CD4-positive, alpha-beta memory T cell (primary cell): Measurements from ENCODE around the gene POFUT2. TPM values are rescaled to one million over a fixed set of nuclear protein-coding genes. Genes with fewer than 3 reads are reported as not detected.
A peak's percentile ranks its signal among the peaks of the same experiment; 100 is the strongest.

Source experiments
- CTCF ChIA-PET: fragments of 350-600 bp; sonication (Branson Sonifier 250); formaldehyde crosslinking; loops from one replicate; lab custom pipeline; 2021; ENCODE audit warnings: inconsistent platforms; ENCODE audit not compliant: partially characterized antibody; lab: Charles Lee
- POLR2A ChIA-PET: fragments of 350-600 bp; sonication (Branson Sonifier 250); formaldehyde crosslinking; loops from one replicate; lab custom pipeline; 2021; ENCODE audit not compliant: partially characterized antibody; lab: Charles Lee
- DNase-seq, 5 donors: peaks; one replicate each; pipeline versions ENCODE4 v3.0.0 to v3.0.0-alpha.2; 2020 to 2022; ENCODE audit warnings: mixed read lengths in 1 of 5
- H3K27ac ChIP-seq: one replicate; pipeline ENCODE4 v1.7.0; 2013; ENCODE audit warnings: low read depth, low read length
- H3K27me3 ChIP-seq: 2 replicates; pipeline ENCODE4 v1.7.0; 2013; ENCODE audit warnings: mild to moderate bottlenecking, low read length, moderate library complexity; ENCODE audit not compliant: insufficient read depth
- H3K36me3 ChIP-seq: 2 replicates; pipeline ENCODE4 v1.7.0; 2013; ENCODE audit warnings: mild to moderate bottlenecking, low read length, moderate library complexity; ENCODE audit not compliant: insufficient read depth
- H3K4me1 ChIP-seq: 2 replicates; pipeline ENCODE4 v1.7.0; 2013; ENCODE audit warnings: mild to moderate bottlenecking, low read length, moderate library complexity; ENCODE audit not compliant: insufficient read depth
- H3K4me3 ChIP-seq, 2 donors: one replicate each; pipeline ENCODE4 v1.7.0; 2013; ENCODE audit warnings: low read length in 2 of 2, mild to moderate bottlenecking in 1 of 2
- H3K9me3 ChIP-seq, 2 donors: one replicate each; pipeline ENCODE4 v1.7.0; 2013; ENCODE audit warnings: low read length in 2 of 2, control low read depth in 1 of 2; ENCODE audit not compliant: control insufficient read depth in 1 of 2
- H3K27ac Mint-ChIP-seq, 7 donors: one replicate each; pipeline ENCODE4 v1.8.0; 2020 to 2021; ENCODE audit warnings: mixed read lengths in 7 of 7, mild to moderate bottlenecking in 6 of 7, inconsistent platforms in 3 of 7, moderate library complexity in 3 of 7
- H3K27me3 Mint-ChIP-seq, 2 donors: one replicate each; pipeline ENCODE4 v1.8.0; 2020 to 2021; ENCODE audit warnings: mixed read lengths in 2 of 2
- H3K36me3 Mint-ChIP-seq, 2 donors: one replicate each; pipeline ENCODE4 v1.8.0; 2020 to 2021; ENCODE audit warnings: mixed read lengths in 2 of 2, inconsistent platforms in 1 of 2, mild to moderate bottlenecking in 1 of 2
- H3K4me1 Mint-ChIP-seq, 4 donors: one replicate each; pipeline ENCODE4 v1.8.0; 2020 to 2021; ENCODE audit warnings: mixed read lengths in 4 of 4, mild to moderate bottlenecking in 1 of 4
- H3K4me3 Mint-ChIP-seq, 8 donors: one replicate each; pipeline ENCODE4 v1.8.0; 2020 to 2021; ENCODE audit warnings: mixed read lengths in 8 of 8, mild to moderate bottlenecking in 7 of 8, moderate library complexity in 6 of 8, inconsistent platforms in 3 of 8
- H3K9me3 Mint-ChIP-seq, 8 donors: one replicate each; pipeline ENCODE4 v1.8.0; 2020 to 2021; ENCODE audit warnings: mixed read lengths in 8 of 8, mild to moderate bottlenecking in 5 of 8, inconsistent platforms in 3 of 8, moderate library complexity in 1 of 8
- intact Hi-C: fragments of 100-400 bp; cut with micrococcal nuclease; formaldehyde crosslinking; loops from one replicate; pipeline ENCODE4 v1.15.1; 2023
- polyA plus RNA-seq, 2 donors: library from polyadenylated mRNA; unstranded; fragments of 300-500 nt; fragmentation: Illumina TruSeq; gene quantifications; one replicate each; pipeline ENCODE4 v1.2.3, GENCODE V29; 2021
- total RNA-seq, 2 experiments: library from RNA; stranded (reverse); gene quantifications; one replicate each; pipeline ENCODE4 v1.2.3, GENCODE V29; 2021

POFUT2 gene
- total and polyA plus RNA-seq, 4 experiments from 2014 or later = 2.8 to 40.8 (median 22.9) TPM

DNA sequence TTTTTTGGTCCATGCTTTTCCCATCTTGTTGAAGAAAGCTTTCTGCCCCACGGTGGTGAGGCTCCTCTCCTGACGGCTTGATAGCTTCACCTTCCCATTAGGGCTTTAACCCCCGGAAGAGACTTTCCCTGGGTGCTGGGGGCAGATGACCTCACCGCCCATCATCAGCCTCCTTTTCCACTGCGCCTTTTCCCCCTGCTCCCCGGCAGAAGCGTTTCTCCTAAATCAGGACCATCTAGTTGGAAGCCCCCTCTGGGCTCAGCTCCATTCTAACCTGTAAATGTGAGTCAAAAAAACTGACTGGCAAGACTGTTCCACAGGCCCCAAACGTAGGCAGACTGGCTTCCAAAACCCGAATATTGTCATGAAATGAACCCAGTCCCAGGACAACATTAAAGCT lies 6.7 kb downstream of the POFUT2 start:
- POLR2A ChIA-PET = no interaction called here
- Histone ChIP-seq H3K27me3 (no peaks in the 10 kb centered on the region), H3K4me1 (no peaks in the 10 kb centered on the region), H3K9me3 (no peaks in the 10 kb centered on the region), H3K27ac (no peak overlapping the region), H3K4me3 (no peak overlapping the region), H3K36me3 (peaks cover 67% of the 10 kb centered on the region)
- DNase-seq = no peak
- Mint-ChIP-seq H3K27me3 (no peaks in the 10 kb centered on the region), H3K4me3 (no peak overlapping the region), H3K36me3 (peaks cover 44 to 65% of the 10 kb centered on the region in 2 donors), H3K4me1 (peaks cover 4 to 18% (median 9%) of the 10 kb centered on the region in 4 donors), H3K27ac (peak overlapping the region in 1 of 7 donors; percentile 25), H3K9me3 (peaks cover 0 to 2% (median 0%) of the 10 kb centered on the region in 8 donors)
- intact Hi-C loops = no loop called here
- CTCF ChIA-PET = no interaction called here

DNA sequence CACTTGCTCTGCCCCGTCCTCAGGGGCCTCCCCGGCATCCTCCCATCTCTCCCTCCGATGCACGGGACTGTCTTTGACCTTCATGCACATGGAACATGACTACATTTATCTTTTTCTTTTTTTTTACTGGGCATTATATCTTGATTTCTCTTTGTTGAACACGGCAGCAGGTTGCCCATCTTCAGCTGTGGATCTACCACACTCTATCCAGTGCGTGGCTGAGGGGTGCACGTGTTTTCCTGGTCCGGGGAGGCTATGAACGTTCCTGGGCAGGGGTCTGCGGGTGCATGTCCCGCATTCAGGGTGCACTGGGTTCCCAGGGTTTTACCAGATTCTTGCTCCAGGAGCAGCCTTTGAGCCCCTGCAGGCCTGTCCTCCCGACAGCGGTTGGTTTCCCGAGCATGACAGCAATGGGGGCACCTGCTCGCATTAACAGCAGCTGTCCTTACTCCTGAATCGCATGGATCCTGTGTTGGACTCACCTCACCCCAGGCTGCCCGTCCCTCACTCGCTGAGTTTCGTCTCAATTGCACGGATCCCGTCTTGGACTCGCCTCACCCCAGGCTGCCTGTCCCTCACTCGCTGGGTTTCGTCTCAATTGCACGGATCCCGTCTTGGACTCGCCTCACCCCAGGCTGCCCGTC lies 7.4 kb downstream of the POFUT2 start:
- ChIA-PET POLR2A (no interaction called here), CTCF (no interaction called here)
- no peak for DNase-seq
- H3K36me3 ChIP-seq = peaks cover 62% of the 10 kb centered on the region
- H3K9me3 ChIP-seq = no peaks in the 10 kb centered on the region
- Mint-ChIP-seq H3K9me3 (peaks cover 0 to 2% (median 0%) of the 10 kb centered on the region in 8 donors), H3K4me3 (no peak overlapping the region), H3K27me3 (no peaks in the 10 kb centered on the region), H3K4me1 (peaks cover 3 to 11% (median 7%) of the 10 kb centered on the region in 4 donors), H3K27ac (peak overlapping the region in 3 of 7 donors; percentile 9 to 77 (median 50)), H3K36me3 (peaks cover 39 to 58% of the 10 kb centered on the region in 2 donors)
- intact Hi-C loops = no loop called here
- no peaks in the 10 kb centered on the region for H3K27me3 ChIP-seq
- H3K4me3 ChIP-seq = no peak overlapping the region
- no peak overlapping the region for H3K27ac ChIP-seq
- H3K4me1 ChIP-seq = no peaks in the 10 kb centered on the region

DNA sequence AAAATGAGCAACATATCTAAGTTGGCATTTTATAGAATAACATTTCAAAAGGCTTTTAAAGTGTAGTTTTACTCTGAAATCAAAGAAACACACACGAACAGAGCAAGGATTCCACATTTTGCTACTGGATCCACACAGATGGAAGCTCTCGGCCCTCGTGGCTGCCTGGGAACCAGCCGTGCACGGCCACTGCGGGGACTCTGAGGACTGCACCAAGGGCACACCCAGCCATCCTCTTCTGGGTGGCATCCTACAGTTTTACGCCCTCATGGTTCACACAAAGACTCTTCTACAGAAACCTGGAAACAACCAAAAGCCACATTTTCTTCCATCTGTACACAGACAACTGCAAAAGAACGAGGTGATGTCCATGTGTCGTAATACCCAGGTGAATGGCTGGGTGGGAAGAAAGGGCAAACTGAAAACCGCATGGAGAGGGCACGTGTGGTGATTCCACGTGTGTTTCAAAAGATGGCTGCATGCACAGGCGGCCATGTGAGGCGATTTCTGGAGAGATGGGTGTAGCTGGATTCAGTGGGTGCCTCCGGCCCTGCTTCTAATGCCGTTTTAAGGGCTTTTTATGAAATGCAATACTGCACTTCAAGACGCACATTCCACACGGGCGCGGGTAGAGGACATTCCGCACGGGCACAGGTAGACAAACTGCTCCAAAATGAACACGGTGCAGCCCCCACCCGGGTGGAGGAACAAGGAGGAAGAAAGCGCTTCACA lies 8.1 kb downstream of the POFUT2 start:
- H3K9me3 ChIP-seq = no peaks in the 10 kb centered on the region
- peaks cover 33 to 51% of the 10 kb centered on the region in 2 donors for H3K36me3 Mint-ChIP-seq

DNA sequence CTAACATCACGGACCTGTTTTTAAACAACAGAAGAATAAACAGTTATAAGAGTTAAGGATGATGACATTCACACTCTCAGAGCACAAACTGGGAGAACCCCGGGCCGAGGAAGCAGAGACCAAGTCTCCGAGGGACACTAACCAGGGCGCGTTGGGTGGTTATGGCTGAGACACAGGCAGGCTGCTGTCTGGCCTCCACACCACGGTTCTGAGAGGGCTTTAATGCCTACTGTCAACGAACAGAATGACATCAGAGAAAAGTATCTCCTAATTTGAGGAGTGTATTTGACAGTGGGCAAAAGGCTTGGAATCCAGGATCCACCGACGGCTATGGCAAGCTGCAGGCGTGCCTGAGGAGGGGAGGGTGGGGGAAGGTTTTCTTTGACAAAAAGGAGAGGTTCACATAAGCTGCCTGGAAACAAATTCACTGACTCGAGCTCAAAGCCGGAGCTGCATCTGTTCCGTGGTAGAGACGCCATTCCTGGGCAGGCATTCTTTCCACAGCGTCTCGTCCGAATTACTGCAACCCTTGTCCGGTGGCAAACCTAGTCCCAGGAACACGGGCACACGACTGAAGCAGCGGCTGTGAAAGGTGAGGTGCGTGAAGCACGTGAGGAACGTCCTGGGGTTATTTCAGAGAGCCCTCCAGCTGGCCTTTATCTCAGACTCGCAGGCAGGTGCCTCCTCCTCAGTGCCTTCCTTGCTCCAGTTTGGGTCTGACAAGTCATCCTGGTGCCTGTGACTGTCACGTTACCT lies 9.4 kb downstream of the POFUT2 start:
- H3K36me3 Mint-ChIP-seq = peaks cover 32 to 43% of the 10 kb centered on the region in 2 donors
- peak overlapping the region in 3 of 7 donors; percentile 18 to 51 (median 22) for H3K27ac Mint-ChIP-seq
- Histone ChIP-seq H3K27ac (no peak overlapping the region), H3K4me3 (no peak overlapping the region), H3K36me3 (peaks cover 42% of the 10 kb centered on the region), H3K9me3 (no peaks in the 10 kb centered on the region), H3K4me1 (no peaks in the 10 kb centered on the region), H3K27me3 (no peaks in the 10 kb centered on the region)
- no peak overlapping the region for H3K4me3 Mint-ChIP-seq
- no peak for DNase-seq
- peaks cover 0 to 2% (median under 1%) of the 10 kb centered on the region in 4 donors for H3K4me1 Mint-ChIP-seq
- intact Hi-C loops = no loop called here
- H3K9me3 Mint-ChIP-seq = no peaks in the 10 kb centered on the region
- ChIA-PET POLR2A (no interaction called here), CTCF (no interaction called here)
- H3K27me3 Mint-ChIP-seq = no peaks in the 10 kb centered on the region

More for the DNA sequence above, 8.1 kb downstream of the POFUT2 start:
- no peaks in the 10 kb centered on the region for H3K27me3 ChIP-seq
- H3K4me3 ChIP-seq = no peak overlapping the region
- no peaks in the 10 kb centered on the region for H3K4me1 ChIP-seq
- Mint-ChIP-seq H3K4me3 (no peak overlapping the region), H3K27me3 (no peaks in the 10 kb centered on the region), H3K9me3 (peaks cover 0 to 2% (median 0%) of the 10 kb centered on the region in 8 donors), H3K27ac (peak overlapping the region in 3 of 7 donors; percentile 12 to 50 (median 37)), H3K4me1 (peaks cover under 1 to 4% (median 2%) of the 10 kb centered on the region in 4 donors)
- intact Hi-C loops = no loop called here
- ChIA-PET POLR2A (no interaction called here), CTCF (no interaction called here)
- DNase-seq = no peak
- no peak overlapping the region for H3K27ac ChIP-seq
- H3K36me3 ChIP-seq = peaks cover 55% of the 10 kb centered on the region

DNA sequence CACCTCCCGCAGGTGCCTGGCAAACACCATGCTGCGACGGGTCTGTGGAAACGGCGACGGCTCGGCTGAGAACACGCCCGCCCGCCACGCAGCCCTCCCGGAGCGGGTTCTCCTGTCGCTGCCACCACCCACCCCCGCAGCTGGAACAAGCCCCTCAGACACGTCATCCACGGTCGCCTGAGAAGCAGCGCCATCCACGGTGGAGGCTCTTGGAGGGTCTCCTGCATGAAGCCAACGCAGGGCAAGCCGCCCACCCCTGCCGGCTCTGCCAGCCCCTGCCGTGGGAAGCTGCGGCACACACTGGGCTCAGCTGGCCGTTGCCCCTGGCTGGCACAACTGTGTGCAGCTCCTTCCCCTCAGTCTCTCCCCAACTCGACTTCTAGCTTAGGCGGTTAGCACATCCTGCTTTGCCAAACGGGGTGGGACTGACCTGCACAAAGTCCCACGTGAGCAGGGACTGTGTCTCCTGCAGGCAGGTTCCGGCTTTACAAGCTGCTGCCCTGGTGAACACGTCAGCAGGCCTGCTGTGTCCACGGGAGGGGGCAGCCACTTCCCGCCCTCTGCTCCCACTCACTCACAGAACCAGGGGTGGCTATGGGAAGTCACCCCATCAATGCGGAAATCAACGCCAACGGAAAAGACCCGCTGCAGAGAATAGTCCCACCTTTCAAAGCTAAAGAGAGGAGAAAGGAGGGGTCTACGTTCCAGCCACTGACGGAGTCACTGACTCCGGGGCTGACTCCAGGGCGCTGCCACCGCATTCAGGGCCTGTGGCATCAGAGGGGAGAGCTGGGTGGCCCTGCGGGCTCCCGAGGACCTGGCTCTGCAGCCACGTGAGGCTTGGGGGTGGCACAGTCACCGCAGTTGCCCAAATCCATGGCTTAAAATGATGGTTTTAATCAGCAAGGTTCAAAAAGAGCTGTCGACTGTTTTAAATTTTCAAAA lies 10.3 kb downstream of the POFUT2 start:
- Histone ChIP-seq H3K27me3 (no peaks in the 10 kb centered on the region), H3K4me1 (no peaks in the 10 kb centered on the region), H3K9me3 (no peaks in the 10 kb centered on the region), H3K4me3 (no peak overlapping the region), H3K36me3 (peaks cover 36% of the 10 kb centered on the region), H3K27ac (no peak overlapping the region)
- ChIA-PET POLR2A (no interaction called here), CTCF (no interaction called here)
- H3K36me3 Mint-ChIP-seq = peaks cover 32 to 42% of the 10 kb centered on the region in 2 donors
- no peak for DNase-seq
- H3K4me1 Mint-ChIP-seq = peaks cover 0 to 2% (median under 1%) of the 10 kb centered on the region in 4 donors
- H3K9me3 Mint-ChIP-seq = no peaks in the 10 kb centered on the region
- intact Hi-C loops = no loop called here
- no peak overlapping the region for H3K27ac Mint-ChIP-seq
- H3K4me3 Mint-ChIP-seq = no peak overlapping the region
- no peaks in the 10 kb centered on the region for H3K27me3 Mint-ChIP-seq

DNA sequence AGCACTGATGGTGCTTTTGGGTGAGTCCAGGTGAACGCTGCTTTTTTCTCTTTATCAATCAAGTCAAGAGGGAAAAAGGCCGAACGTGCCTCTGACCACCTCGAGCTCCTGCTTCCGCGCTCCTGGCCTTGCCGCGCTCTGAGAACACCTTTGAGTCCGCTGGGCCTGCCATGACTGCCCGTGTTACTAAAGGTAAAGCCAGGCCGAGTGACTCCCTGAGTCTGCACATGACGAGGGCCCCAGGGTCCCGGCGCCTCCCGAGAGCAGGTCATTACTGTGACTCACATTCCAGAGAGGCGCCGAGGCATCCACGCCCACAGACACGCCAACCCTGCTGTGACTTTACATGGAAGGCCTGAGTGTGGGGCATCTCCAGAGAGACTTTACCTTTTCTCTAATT lies 11.1 kb downstream of the POFUT2 start:
- CTCF ChIA-PET = no interaction called here
- peaks cover 33% of the 10 kb centered on the region for H3K36me3 ChIP-seq
- no peaks in the 10 kb centered on the region for H3K27me3 Mint-ChIP-seq

More for the DNA sequence above, 11.1 kb downstream of the POFUT2 start:
- Mint-ChIP-seq H3K4me1 (peaks cover 0 to 2% (median under 1%) of the 10 kb centered on the region in 4 donors), H3K9me3 (no peaks in the 10 kb centered on the region), H3K36me3 (peaks cover 32 to 41% of the 10 kb centered on the region in 2 donors), H3K4me3 (no peak overlapping the region), H3K27ac (no peak overlapping the region)
- H3K9me3 ChIP-seq = no peaks in the 10 kb centered on the region
- POLR2A ChIA-PET = no interaction called here
- no peak overlapping the region for H3K4me3 ChIP-seq
- intact Hi-C loops = no loop called here
- no peaks in the 10 kb centered on the region for H3K27me3 ChIP-seq
- H3K27ac ChIP-seq = no peak overlapping the region
- no peaks in the 10 kb centered on the region for H3K4me1 ChIP-seq
- DNase-seq = no peak
